Activated T-cell treated with anti-CD3 and anti-CD28 coated beads, Interleukin-2, amount 50 U/mL, for 24 hours (primary cell): Measurements from ENCODE around the gene DUSP1.

ENCODE experiments used
- DNase-seq: peaks from one replicate; pipeline ENCODE4 v3.0.0-alpha.2; 2020
- H3K27ac Mint-ChIP-seq: 2 replicates; pipeline ENCODE4 v1.8.0; 2020; ENCODE audit warnings: mild to moderate bottlenecking, mixed read lengths
- H3K27me3 Mint-ChIP-seq: 2 replicates; pipeline ENCODE4 v1.8.0; 2020; ENCODE audit warnings: mixed read lengths
- H3K36me3 Mint-ChIP-seq: 2 replicates; pipeline ENCODE4 v1.8.0; 2020; ENCODE audit warnings: low read depth, mixed read lengths
- H3K4me1 Mint-ChIP-seq: 2 replicates; pipeline ENCODE4 v1.8.0; 2020; ENCODE audit warnings: low read depth, mixed read lengths
- H3K4me3 Mint-ChIP-seq: 2 replicates; pipeline ENCODE4 v1.8.0; 2020; ENCODE audit warnings: mild to moderate bottlenecking, moderate library complexity, mixed read lengths
- H3K9me3 Mint-ChIP-seq: 2 replicates; pipeline ENCODE4 v1.8.0; 2020; ENCODE audit warnings: mixed read lengths

Gene DUSP1

DNA sequence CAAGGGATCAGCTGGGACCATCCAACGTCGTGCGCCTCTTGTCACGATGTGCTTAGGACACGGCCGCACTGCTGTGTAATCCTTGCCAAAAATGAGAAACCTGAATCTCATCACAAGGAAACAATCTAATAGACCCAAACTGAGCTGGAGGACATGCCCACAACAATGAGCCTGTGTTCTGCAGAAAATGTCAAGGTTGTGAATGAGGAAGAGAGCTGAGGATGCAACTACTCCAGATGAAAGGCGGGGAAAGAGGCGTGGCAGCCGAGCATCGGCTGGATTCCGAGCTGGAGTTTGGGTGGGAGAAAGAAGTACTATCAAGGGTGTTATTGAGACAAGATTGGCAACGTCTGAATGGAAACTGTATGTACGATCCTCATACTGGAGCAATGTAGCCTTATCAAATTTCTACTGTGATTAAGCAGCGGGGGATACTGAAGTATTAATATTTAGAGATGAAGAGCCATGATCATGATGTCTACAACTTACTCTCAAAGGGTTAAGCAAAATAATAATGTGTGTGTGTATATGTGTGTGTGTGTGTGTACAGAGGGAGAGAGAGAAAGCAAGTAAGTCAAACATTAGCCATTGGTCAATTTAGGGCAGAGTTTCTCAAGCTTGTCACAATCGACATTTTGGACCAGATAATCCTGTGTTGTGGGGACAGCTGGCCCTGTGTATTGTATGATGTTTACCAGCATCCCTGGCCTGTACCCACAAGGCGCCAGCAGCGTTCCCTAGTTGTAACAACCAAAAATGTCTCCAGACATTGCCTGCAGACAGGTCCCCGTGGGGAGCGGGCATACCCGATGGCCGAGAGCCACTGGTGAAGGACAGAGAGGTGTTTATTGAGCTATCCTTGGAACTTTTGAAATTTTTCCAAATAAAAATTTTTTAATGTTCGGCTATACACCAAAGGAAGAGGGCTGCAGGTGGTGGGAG, 46.5 kb downstream of the DUSP1 start:
- Mint-ChIP-seq H3K27ac (no peak overlapping the region), H3K36me3 (no peaks in the 10 kb centered on the region), H3K4me1 (peaks cover 17% of the 10 kb centered on the region), H3K4me3 (no peak overlapping the region), H3K27me3 (no peaks in the 10 kb centered on the region), H3K9me3 (no peaks in the 10 kb centered on the region)
- DNase-seq, result no peak

DNA sequence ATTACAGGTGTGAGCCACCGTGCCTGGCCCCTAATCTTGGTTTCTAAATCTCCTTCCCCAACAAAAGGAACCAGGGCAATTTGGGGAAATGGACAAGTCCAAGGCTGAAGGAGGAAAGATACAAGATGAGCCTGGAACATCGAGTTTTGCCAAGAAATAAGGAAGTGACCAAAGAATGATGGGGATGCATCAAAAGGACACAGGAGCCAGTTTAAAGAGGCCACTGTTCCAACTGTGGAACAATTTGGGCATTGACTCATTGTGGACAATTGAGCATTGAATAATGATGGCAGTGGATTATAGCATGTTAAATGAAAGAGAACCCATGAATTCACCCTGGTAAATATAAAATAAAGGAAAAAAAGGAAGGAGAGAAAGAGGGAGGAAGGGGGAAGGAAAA, 47.5 kb downstream of the DUSP1 start:
- Mint-ChIP-seq H3K9me3 (no peaks in the 10 kb centered on the region), H3K27me3 (no peaks in the 10 kb centered on the region), H3K36me3 (no peaks in the 10 kb centered on the region), H3K27ac (no peak overlapping the region), H3K4me3 (no peak overlapping the region), H3K4me1 (peaks cover 17% of the 10 kb centered on the region)
- DNase-seq, result no peak

DNA sequence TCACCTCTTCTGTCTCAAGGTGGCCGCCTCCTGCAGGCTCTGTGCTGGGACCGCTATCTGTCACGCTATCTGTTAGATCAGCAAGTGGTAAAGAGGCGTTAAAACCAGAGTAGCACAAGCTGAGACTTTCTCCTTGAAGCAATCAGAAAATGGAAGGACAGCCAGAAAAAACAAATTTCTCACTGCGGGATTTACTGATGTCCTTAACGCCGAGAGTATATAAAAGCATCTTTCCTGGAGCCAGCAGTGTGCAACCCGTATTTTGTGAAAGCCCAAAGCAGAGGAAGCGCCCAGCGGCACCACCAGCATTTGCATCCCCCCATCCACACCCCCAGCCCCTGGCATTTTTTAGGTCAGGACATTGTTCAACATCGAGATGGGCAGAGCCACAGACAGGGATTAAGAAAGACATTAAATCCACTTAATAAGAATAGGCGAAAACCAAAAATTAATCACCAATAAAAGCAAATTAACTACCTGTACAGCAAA, 48.6 kb downstream of the DUSP1 start:
- Mint-ChIP-seq H3K27ac (peak overlapping the region; percentile 65), H3K4me3 (no peak overlapping the region), H3K4me1 (peaks cover 17% of the 10 kb centered on the region), H3K9me3 (no peaks in the 10 kb centered on the region), H3K36me3 (no peaks in the 10 kb centered on the region), H3K27me3 (no peaks in the 10 kb centered on the region)
- DNase-seq, result no peak

DNA sequence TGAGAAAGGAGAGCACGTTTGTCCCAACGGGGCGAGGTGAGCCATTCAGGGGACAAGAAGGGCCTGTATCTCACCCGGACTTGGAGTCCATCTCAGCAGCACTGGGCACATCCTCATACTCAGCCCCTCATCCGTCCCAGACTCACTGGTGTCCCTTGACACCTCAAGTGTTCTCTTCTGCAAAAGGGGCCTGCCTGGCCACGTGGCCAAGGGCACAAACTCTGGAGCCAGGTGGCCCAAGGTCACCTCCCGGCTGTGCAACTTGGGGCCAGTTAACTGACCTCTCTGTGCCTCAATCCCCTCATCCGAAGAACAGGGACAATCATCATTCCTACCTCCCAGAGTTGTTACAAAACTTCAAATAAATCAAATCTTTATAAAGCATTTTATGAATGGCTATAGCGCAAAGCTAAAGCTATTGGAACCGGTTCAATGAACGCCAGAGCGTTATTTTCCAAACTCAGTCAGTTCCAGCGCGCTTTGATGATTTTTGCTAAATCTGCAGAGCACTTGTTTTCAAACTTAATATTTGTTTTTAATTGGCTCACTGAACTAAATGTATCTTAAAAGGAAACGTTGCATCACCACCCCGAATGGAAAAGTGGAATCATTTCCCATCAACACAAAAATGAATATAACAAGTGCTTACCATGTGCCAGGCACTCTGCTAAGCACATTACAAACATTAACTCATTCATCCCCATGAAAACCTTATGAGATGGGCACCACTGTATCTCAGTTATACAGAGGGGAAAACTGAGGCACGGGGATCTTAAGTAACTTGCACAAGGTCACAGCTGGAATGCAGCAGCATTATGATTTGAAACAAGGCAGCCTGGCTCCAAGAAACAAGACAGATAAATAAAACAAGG, 49.3 kb downstream of the DUSP1 start:
- Mint-ChIP-seq H3K27me3 (no peaks in the 10 kb centered on the region), H3K27ac (peak overlapping the region; percentile 65), H3K4me1 (peaks cover 21% of the 10 kb centered on the region), H3K36me3 (no peaks in the 10 kb centered on the region), H3K9me3 (no peaks in the 10 kb centered on the region), H3K4me3 (no peak overlapping the region)
- no peak for DNase-seq

DNA sequence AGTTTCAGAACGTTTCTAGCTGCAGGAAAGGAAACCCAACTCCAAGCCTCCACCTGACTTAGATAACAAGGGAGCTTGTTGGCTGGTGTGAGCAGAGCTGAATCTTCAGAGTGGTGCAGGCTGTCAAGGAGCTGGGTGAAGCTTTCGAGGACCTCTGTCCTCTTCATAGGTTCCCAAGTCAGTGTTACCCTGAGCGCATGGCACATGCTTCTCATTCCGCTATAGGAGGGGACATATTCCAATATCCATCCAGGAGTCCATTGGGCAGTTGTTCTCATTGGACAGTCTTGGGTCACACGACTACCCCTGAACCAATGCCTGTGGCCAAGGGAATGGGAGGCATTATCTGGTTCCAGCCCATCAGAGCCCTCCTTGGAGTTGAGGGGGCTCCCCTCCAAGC, 50.3 kb downstream of the DUSP1 start:
- Mint-ChIP-seq H3K4me1 (peaks cover 23% of the 10 kb centered on the region), H3K36me3 (no peaks in the 10 kb centered on the region), H3K4me3 (no peak overlapping the region), H3K27ac (no peak overlapping the region), H3K9me3 (no peaks in the 10 kb centered on the region), H3K27me3 (no peaks in the 10 kb centered on the region)
- no peak for DNase-seq

DNA sequence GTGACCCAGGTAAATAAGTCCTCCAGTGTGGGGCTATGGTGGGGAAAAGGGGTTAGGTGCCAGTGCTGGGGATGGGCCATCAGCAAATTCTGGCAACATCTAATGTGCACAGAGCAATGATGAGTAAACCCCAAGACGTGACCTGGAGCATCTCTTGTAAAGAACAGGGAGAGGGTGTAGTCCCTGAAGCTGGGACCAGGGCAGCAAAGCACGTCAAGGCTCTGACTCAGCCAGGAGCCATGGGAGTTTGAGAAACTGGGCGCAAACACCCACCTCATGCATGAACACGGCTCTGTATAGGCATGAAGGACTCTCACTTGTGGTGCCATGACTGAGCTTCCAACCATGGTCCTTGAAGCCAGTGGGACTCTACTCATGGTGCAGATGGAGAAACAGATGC, 51.8 kb downstream of the DUSP1 start:
- H3K4me3 Mint-ChIP-seq, result no peak overlapping the region
- H3K36me3 Mint-ChIP-seq, result no peaks in the 10 kb centered on the region
- no peak overlapping the region for H3K27ac Mint-ChIP-seq
- H3K9me3 Mint-ChIP-seq, result no peaks in the 10 kb centered on the region
- H3K27me3 Mint-ChIP-seq, result no peaks in the 10 kb centered on the region
- peaks cover 23% of the 10 kb centered on the region for H3K4me1 Mint-ChIP-seq
- no peak for DNase-seq

DNA sequence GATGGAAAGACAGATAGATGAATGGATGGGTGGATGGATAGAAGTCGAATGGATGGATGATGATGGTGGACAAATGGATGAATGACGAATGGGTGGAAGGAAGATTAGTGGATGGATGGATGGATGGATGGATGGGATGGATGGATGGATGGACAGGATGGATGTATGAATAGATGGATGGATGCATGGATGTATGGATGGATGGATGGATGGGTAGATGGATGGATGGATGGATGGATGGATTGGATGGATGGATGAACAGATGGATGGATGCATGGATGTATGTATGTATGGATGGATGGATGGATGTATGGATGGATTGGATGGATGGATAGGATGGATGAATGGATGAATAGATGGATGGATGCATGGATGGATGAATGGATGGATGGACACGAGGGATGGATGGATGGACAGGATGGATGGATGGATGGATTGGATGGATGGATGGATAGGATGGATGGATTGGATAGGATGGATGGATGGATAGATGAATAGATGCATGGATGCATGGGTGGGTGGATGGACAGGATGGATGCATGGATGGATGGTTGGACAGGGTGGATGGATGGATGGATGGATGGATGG, 52.4 kb downstream of the DUSP1 start:
- DNase-seq, result no peak
- Mint-ChIP-seq H3K27me3 (no peaks in the 10 kb centered on the region), H3K4me3 (no peak overlapping the region), H3K4me1 (peaks cover 23% of the 10 kb centered on the region), H3K36me3 (no peaks in the 10 kb centered on the region), H3K9me3 (no peaks in the 10 kb centered on the region), H3K27ac (no peak overlapping the region)
